Frontal cortex (tissue), 4 donors: ENCODE measurements around the gene TANC1. TPM values are rescaled to one million over a fixed set of nuclear protein-coding genes. Genes with fewer than 3 reads are reported as not detected.
"Not testable (repeated sequence)": the region's sequence is repeated elsewhere in the genome, so short reads cannot be mapped to it uniquely, and the experiment has no call there.

Experiments
- DNase-seq, 2 donors: peaks; one replicate each; pipeline ENCODE4 v3.0.0; 2012; ENCODE audit warnings: low spot score in 2 of 2
- FAIRE-seq: peaks from 2 replicates; lab custom pipeline; 2012; peaks lifted over from hg19 to GRCh38; lab: Jason Lieb, UNC
- total RNA-seq: library from RNA; depleted of rRNA; stranded (reverse); fragments of >200 nt; gene quantifications from one replicate; pipeline ENCODE4 v1.2.3, GENCODE V29; 2014
- donor health status: control.
- donor health status: control.
- donor health status: control.

The TANC1 gene
- total RNA-seq, 1 donor from 2014 or later = 4.1 TPM

DNA sequence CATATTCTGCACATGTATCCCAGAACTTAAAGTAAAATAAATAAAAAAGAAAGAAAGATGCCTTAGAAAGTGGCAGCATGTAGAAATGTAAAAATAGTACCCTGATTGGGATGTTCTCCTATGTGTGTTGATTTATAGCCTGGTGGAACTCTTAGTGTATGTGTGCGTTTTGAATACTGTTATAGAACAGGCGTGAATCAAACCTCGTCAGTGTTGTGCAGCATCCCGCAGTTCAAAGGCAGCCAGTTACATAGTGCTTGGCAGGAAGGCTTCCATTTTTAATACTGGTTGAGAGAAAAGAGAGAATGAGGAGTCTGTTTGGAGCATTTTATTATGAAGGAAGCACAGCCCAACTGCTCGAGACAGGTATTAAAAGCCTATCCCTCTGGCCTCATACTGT is 49.4 kb downstream of the TANC1 start:
- no peak for FAIRE-seq
- DNase-seq = no peak

DNA sequence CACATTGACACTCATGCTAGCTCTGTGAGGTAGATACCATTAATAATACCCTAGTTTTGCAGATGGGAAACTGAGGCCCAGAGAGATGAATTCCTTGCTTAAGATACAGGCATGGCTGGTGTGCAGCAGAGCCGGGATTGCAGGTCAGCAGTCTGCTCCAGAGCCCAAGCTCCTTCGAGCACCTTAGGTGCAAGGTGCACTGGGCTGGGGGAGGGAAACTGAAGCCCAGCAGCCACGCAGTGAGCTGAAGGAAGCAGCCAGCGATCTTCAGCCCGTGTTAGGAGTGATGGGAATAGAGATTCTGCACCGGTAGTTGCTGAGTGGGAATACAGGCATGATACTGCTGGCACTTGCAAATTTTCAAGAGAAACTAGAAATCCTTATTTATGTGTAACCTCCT is 50.6 kb downstream of the TANC1 start:
- DNase-seq (no peak), FAIRE-seq (no peak)

DNA sequence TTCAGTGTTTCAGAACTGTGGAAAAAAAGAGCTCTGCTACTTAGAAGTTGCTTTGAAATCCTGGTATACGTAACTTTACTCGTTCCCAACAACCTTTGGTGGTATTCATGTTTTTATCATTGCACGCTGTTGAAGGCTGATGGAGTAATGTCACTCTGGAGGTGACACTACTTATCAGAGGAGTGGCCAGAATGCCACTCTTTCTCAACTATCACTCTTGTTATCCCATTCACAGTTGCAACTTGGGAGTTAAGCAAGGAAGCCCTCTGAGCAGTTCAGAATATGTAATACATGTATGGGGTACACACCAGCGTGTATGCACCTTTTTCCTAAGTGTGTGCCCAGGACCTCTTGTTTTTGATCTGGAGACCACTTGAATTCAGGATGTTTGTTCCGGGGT is 53.6 kb downstream of the TANC1 start:
- DNase-seq (no peak), FAIRE-seq (no peak)

DNA sequence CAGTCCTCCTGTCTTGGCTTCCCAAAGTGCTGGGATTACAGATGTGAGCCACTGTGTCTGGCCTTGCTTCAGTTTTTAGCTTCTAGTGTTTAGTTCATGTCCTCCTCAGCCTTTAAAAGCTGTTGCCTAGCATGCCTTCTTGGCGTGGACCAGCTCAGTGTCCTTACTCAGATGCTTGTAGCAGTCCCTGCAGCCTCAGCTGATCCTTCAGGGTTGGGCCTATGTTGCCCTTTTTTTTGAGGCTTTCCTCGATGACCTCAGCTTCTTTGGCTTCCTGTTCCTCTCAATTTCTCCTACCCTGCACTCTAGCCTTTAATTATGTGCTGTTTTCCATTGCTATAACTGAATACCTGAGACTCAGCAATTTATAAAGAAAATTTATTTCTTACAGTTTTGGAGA is 57.7 kb downstream of the TANC1 start:
- DNase-seq (no peak), FAIRE-seq (no peak)

DNA sequence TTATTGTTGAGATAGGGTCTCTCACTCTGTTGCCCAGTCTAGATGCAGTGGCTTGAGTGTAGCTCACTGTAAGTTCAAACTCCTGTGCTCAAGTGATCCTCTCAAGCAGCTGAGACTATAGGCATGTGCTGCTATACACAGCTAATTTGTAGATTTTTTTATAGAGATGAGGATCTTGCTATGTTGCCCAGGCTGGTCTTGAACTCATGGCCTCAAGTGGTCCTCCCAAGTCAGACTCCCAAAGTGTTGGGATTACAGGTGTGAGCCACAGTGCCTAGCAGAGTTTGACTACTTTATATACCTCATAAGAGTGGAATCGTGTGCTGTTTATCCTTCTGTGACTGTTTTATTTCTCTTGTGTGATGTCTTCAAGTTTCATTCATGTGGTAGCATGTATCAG is 60.3 kb downstream of the TANC1 start:
- FAIRE-seq (no peak), DNase-seq (no peak)

DNA sequence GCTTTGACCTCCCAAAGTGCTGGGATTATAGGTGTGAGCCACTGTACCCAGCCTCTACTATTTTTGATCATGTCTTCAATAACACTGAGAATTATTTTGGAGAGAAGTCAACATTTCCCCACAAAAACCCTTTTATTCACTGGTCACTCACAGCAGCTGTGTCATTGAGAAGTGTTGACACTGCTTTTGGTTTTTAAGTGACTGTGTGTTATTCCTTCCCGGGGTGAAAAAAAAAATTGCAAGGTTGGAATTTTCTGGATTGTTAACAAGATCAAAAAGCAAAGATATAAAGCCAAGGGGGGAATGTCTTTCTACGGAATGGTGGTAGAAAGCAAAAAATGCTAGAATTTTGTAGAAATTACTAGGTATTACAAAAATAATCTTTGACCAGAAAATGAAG is 61.5 kb downstream of the TANC1 start:
- FAIRE-seq (no peak), DNase-seq (no peak)

DNA sequence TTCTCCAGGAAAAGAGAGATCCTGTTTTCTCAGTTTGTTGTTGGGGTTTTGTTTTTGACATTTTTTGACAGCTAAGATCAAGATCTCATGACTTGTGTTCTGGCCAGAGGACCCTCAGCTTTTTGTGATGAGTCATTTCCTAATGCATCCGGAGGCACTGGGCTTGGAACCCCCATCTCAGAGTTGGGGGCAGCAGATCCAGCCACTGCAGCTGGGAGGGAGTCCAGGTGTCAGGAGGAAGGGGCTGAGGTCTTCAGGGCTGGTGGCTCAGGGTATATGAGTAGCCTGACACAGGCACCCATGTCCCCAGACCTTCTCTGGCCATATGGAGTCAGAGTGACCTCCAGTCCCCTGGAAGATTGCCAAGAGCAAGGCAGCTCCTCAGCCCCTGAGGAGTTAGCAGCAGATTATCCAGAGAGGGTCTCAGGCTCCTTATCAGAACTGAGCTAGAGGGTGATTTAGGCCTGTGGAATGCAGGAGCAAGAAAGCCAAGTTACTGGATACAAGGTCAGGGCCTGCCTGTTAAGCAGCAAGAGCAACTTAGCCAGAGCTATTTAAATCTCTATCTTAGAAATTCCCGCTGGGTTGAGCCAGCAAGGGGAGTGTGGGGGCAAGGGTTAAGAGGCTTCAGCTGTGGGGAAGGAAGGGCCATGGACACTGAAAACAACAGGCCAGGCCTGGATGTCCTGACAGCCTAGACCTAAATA is 62.4 kb downstream of the TANC1 start:
- no peak for DNase-seq
- no peak for FAIRE-seq

DNA sequence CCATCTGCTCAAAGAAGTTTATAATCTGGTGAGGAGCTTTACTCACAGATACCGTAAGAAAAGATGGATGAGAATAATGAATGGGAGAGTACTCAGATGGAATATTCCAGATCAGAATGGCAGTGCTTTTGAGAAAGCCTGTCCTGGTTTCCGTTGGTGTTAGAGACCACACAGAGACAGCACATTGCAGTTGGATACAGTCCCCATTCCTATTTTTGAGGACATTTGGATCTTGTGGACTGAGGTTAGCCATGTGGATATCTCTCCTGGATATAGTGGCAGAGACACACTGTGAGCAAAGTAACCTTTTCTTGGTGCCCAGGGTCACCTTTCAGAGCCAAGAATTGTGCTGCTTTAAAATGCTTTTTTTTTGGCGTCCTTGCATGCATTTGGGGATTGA is 63.7 kb downstream of the TANC1 start:
- FAIRE-seq = no peak
- no peak for DNase-seq

DNA sequence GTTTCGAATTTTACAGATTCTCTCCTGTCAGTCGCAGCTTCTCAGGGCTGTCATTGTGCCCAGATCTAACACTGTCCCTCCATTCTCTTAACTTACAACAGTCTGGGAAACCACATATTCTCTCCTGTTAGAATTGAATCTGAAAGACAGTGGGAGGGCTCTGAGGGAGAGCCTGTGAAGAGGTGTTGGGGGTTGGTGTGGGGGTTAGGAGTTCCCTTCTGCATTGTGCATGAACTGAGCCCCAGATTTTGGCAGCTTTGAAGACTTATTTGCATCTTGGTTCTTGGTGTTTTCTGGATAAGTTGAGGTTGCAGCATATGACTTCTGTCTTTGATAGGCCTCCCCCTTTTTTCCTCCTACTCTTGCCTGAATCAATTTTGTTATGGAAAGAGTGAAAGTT is 64.1 kb downstream of the TANC1 start:
- FAIRE-seq (no peak), DNase-seq (no peak)

DNA sequence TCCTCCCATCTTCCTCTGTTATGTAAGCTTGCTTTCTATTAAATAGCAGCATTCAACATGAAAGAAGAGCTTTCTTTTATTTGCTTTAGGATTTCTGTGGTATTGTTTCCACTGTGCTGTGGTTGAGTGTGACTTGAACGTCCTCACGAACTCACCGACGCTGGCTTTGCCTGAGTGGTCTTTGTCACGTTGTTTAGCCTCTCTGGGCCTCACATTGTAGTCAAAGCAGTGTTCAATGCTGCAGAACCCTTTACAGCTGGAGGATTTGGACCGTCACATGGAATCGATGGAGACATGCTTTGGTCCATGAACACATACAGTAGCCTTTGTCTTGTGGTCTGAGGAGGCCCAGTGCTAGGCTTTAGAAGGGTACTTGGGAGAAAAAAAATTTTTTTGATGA is 66.3 kb downstream of the TANC1 start:
- DNase-seq = no peak
- no peak for FAIRE-seq

DNA sequence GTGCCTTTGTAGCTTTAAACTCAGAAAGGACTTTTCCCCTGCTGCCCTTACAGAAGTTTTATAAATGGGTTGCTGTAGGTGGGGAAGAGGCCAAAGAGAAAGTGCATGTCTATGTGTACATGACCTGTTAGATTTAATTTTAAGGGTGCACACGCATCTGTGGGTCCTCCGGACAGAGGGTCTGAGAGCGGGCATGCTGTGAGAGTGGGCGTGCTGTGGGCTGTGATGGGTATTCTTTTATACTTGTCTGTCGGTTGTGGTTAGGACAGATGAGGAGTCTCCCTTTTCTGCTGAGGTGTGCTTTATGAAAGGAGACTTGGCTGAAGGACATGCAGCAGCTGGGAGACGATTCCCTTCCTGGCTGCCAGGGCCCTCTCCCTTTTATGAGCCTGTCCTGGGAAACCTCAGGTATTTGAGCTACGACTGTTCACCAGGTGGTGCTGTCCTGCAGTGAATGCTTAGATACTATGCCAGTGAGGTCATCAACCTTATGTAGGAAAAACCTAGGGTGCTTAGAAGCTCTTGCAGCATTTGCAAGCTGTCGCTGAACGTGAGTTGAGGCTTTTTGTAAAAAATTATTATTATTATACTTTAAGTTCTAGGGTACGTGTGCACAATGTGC is 67.5 kb downstream of the TANC1 start:
- no peak for DNase-seq
- FAIRE-seq = no peak

DNA sequence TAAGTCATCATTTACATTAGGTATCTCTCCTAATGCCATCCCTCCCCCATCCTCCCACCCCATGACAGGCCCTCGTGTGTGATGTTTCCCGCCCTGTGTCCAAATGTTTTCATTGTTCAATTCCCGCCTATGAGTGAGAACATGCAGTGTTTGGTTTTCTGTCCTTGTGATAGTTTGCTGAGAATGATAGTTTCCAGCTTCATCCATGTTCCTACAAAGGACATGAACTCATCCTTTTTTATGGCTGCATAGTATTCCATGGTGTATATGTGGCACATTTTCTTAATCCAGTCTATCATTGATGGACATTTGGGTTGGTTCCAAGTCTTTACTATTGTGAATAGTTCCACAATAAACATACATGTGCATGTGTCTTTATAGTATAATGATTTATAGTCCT is 68.0 kb downstream of the TANC1 start:
- not testable (repeated sequence) for FAIRE-seq, DNase-seq

DNA sequence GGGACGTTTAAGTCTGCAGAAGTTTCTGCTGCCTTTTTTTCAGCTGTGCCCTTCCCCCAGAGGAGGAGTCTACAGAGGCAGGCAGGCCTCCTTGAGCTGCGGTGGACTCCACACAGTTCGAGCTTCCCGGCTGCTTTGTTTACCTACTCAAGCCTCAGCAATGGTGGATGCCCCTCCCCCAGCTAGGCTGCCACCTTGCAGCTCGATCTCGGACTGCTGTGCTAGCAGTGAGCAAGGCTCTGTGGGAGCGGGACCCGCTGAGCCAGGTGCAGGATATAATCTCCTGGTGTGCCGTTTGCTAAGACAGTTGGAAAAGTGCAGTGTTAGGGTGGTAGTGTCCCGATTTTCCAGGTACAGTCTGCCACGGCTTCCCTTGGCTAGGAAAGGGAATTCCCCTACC is 72.9 kb downstream of the TANC1 start:
- not testable (repeated sequence) for DNase-seq, FAIRE-seq

DNA sequence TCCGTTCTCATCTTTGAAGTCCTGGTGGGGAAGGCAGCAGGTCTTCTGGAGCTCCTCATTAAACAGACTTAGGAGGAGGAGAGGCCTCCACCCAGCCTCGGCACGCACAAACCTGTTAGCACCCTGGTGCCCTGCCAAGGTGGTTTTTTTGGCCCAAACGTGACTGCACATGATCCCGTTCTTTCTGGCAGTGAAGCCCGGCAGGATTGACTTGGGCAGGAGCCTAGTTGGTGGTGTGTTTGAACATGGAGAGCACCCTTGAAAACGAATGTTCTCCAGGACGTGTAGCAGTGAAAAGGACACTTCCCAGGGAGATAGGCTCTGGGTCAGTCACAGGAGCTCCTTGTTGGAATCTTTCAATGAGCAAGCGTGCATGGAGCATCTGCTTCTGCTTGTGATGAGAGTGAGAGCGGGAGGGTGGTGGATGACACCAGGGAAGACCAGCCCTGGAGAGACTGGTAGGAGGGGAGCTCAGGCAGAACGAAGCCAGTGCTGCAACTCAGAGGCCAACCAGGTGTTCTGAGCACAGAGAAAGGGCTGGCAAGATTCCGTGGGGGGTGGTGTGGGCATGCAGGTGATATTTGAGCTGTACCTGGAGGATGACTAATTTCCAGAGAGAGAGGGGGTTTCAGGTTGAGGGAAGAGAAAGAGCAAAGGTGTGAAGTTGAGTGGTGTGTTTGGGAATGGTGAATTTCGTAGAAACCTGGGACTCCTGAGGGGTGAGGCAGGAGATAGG is 73.8 kb downstream of the TANC1 start:
- FAIRE-seq (no peak), DNase-seq (no peak)

DNA sequence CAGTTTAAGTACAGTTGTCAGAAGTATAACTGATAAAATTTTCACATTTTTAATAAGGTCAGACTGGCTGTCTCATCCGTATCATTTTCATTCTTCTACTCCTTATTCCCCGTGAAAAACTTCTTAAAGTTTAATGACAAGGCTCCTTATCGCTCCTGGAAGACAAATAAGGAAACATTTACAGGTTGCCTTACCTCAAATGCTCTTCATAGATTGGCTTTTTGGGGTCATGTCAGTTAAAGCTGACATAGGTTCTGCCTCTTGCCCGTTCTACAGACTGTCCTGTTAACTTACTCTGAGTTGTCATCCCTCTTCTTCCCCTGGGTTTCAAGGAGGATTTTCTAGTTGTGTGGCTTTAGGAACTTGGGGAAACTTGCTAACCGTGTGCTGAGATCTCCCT is 75.3 kb downstream of the TANC1 start:
- no peak for DNase-seq
- no peak for FAIRE-seq

DNA sequence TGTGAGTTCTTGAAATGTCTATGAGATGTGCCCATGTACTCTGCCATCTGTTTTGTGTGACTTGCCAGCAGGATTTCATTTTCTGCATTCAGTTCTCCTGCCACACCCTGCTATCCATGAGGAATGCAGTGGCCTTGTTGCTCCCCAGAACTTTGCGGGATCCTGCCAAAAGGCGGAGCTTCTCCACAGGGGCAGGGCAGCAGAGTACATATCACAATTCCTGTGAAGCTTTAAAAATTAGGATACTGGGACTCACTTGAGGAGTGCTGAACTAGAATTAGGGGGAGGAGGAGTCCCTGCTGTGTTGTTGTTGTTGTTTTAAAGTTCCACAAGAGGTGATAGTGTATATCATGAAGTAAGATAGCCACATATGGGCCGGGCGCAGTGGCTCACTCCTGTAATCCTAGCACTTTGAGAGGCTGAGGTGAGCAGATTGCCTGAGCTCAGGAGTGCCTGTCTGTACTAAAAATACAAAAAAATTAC is 76.4 kb downstream of the TANC1 start:
- no peak for FAIRE-seq
- no peak for DNase-seq

DNA sequence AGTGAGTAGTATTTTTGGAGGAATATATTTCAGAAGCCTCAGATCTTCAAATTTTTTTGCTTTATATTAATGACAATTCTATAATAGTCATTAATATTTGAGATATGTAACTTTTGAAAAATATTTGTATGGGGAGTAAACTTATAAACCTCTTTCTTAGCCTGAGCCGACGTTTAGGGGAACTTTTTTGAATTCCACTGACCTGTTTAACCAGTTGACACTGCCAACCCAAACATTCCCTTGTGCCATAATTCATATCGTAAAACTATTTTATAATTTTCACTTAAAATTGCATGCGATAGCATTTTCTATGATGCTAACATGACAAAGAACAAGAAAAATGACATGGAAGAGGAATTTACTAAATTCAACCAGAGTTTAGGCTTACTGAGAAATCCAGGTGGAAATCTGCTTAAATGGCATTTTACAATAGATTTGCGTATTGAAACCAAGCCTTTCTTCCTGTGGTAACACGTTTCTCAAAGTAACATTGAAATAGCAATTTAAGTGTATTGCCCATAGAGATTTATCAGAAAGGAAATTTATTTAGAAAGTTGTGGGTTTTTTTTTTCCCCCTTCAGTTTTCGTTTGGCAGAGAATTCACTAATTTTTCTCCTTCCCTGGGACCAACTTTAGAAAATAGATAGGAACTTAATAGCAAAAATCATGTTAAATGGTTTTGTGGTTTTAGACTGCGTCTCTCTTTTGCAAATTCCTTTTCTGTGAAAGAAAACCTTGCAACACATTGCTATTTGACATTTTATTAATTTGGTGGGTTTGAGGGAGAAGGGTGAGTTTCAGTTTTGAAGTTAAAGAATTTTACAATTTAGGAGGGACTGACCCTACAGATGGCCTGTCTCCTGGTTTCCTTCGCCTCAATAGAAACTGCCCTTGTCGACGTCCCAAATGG is 77.4 kb downstream of the TANC1 start:
- DNase-seq (no peak), FAIRE-seq (no peak)

DNA sequence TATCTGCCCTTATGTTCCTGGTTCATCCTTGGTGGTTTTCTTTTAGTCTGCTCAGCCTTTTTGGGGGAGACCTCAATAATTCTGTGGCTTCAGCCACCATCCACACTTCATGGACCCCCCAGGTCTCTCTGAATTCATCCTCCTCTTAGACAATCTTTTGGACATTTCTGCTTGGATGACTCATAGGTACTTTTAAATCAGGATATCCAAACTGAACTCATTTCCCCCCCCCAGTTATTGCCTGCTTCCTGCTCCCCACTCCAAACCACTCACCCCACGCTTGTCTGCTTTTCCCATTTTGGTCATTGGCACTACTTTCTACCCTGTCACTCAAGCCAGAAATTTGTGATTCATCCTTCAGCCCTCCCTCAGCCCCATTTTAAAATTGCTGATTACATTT is 78.5 kb downstream of the TANC1 start:
- FAIRE-seq = no peak
- DNase-seq = no peak

DNA sequence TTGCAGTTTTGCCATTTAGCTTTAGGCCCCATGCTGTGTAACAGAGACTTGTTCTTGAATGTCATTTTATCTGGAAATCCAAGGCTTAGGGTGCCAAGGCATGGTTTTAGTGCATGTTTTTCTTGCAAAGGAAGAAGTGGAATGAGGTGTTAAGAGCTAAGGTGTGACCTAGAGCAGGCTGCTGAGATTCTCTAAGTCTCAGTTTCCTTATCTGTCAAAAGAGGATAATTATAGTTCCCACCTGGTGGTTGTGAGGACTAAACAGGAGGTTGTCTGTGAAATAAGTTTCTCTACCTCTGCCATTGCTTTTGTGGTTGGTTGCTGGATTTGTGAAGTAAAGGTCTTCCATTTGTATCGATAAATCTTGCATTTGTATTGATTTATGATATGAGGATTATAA is 82.0 kb downstream of the TANC1 start:
- FAIRE-seq = no peak
- DNase-seq = no peak

DNA sequence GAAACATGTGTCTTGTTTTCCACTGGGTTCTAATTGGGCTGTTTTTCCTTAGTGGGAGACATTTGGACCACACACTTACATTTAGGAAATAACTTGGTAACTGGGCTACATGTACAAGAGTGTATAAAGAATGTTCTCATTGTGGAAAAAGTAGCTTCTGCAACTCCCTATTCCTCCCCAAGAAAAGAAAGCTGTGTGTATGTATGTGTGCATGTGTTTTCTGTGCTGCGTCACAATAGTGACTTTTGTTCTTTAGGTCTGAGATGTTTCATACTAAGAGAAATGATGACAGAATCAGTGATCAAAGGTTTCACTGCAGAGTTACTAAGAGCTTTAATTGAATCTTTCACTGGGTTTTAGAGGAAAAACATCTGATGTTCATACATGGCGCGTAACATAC is 82.7 kb downstream of the TANC1 start:
- no peak for FAIRE-seq
- no peak for DNase-seq
